Measurements from ENCODE around the gene C16orf96.

The C16orf96 gene

GRCh38 chr16:4608704-4608980 lies 52.5 kb downstream of the C16orf96 start:
- Histone ChIP-seq H3K27me3 (ENCODE audit: control insufficient read depth, insufficient read depth, low read length, poor library complexity, severe bottlenecking) (no peaks in the 10 kb centered on the region), H3K36me3 (ENCODE audit: control insufficient read depth, insufficient read depth, low read length) (no peaks in the 10 kb centered on the region), H3K27ac (ENCODE audit: insufficient read depth, low read depth, low read length, poor library complexity, severe bottlenecking) (no peak overlapping the region), H3K4me3 (ENCODE audit: insufficient read depth, low read depth, low read length) (no peak overlapping the region), H3K4me1 (ENCODE audit: control insufficient read depth, insufficient read depth, low read length) (peaks cover 13% of the 10 kb centered on the region), H3K9me3 (ENCODE audit: control insufficient read depth, low read length) (no peaks in the 10 kb centered on the region)
- 91 to 94% methylated on average over 8 of the region's 8 CpGs for WGBS, 2 experiments

GRCh38 chr16:4609200-4610010 lies 53.3 kb downstream of the C16orf96 start:
- Histone ChIP-seq H3K9me3 (ENCODE audit: control insufficient read depth, low read length) (no peaks in the 10 kb centered on the region), H3K36me3 (ENCODE audit: control insufficient read depth, insufficient read depth, low read length) (no peaks in the 10 kb centered on the region), H3K4me1 (ENCODE audit: control insufficient read depth, insufficient read depth, low read length) (peaks cover 14% of the 10 kb centered on the region), H3K27me3 (ENCODE audit: control insufficient read depth, insufficient read depth, low read length, poor library complexity, severe bottlenecking) (no peaks in the 10 kb centered on the region), H3K27ac (ENCODE audit: insufficient read depth, low read depth, low read length, poor library complexity, severe bottlenecking) (no peak overlapping the region), H3K4me3 (ENCODE audit: insufficient read depth, low read depth, low read length) (no peak overlapping the region)
- whole genome bisulfite sequencing, 2 experiments = 93% methylated on average over 45 of the region's 45 CpGs

GRCh38 chr16:4610011-4611005 lies 54.2 kb downstream of the C16orf96 start:
- 90 to 92% methylated on average over 32 of the region's 32 CpGs for WGBS, 2 experiments

GRCh38 chr16:4611337-4612021 lies 55.3 kb downstream of the C16orf96 start:
- H3K4me1 ChIP-seq (ENCODE audit: control insufficient read depth, insufficient read depth, low read length) = peaks cover 14% of the 10 kb centered on the region
- no peaks in the 10 kb centered on the region for H3K27me3 ChIP-seq (ENCODE audit: control insufficient read depth, insufficient read depth, low read length, poor library complexity, severe bottlenecking)
- 92% methylated on average over 22 of the region's 22 CpGs for WGBS, 2 experiments
- no peak overlapping the region for H3K4me3 ChIP-seq (ENCODE audit: insufficient read depth, low read depth, low read length)
- no peak overlapping the region for H3K27ac ChIP-seq (ENCODE audit: insufficient read depth, low read depth, low read length, poor library complexity, severe bottlenecking)
- no peaks in the 10 kb centered on the region for H3K36me3 ChIP-seq (ENCODE audit: control insufficient read depth, insufficient read depth, low read length)
- H3K9me3 ChIP-seq (ENCODE audit: control insufficient read depth, low read length) = no peaks in the 10 kb centered on the region

More at GRCh38 chr16:4610011-4611005, 54.2 kb downstream of the C16orf96 start:
- no peaks in the 10 kb centered on the region for H3K9me3 ChIP-seq (ENCODE audit: control insufficient read depth, low read length)
- H3K27ac ChIP-seq (ENCODE audit: insufficient read depth, low read depth, low read length, poor library complexity, severe bottlenecking) = no peak overlapping the region
- H3K4me3 ChIP-seq (ENCODE audit: insufficient read depth, low read depth, low read length) = no peak overlapping the region
- no peaks in the 10 kb centered on the region for H3K36me3 ChIP-seq (ENCODE audit: control insufficient read depth, insufficient read depth, low read length)
- H3K27me3 ChIP-seq (ENCODE audit: control insufficient read depth, insufficient read depth, low read length, poor library complexity, severe bottlenecking) = no peaks in the 10 kb centered on the region
- peaks cover 14% of the 10 kb centered on the region for H3K4me1 ChIP-seq (ENCODE audit: control insufficient read depth, insufficient read depth, low read length)

- no peak overlapping the region for H3K4me3 ChIP-seq (ENCODE audit: insufficient read depth, low read depth, low read length)
- no peaks in the 10 kb centered on the region for H3K27me3 ChIP-seq (ENCODE audit: control insufficient read depth, insufficient read depth, low read length, poor library complexity, severe bottlenecking)
- H3K27ac ChIP-seq (ENCODE audit: insufficient read depth, low read depth, low read length, poor library complexity, severe bottlenecking) = no peak overlapping the region
- H3K36me3 ChIP-seq (ENCODE audit: control insufficient read depth, insufficient read depth, low read length) = no peaks in the 10 kb centered on the region
- H3K9me3 ChIP-seq (ENCODE audit: control insufficient read depth, low read length) = no peaks in the 10 kb centered on the region
- H3K4me1 ChIP-seq (ENCODE audit: control insufficient read depth, insufficient read depth, low read length) = peaks cover 19% of the 10 kb centered on the region
- 61% methylated on average over 7 of the region's 7 CpGs for WGBS, 2 experiments
These were observed 56.4 kb downstream of the C16orf96 start for GRCh38 chr16:4612474-4612931.

GRCh38 chr16:4612977-4613635 lies 57.0 kb downstream of the C16orf96 start:
- H3K4me3 ChIP-seq (ENCODE audit: insufficient read depth, low read depth, low read length) = peak overlapping the region; percentile 75
- no peaks in the 10 kb centered on the region for H3K36me3 ChIP-seq (ENCODE audit: control insufficient read depth, insufficient read depth, low read length)
- no peaks in the 10 kb centered on the region for H3K9me3 ChIP-seq (ENCODE audit: control insufficient read depth, low read length)
- 61% methylated on average over 14 of the region's 14 CpGs for WGBS, 2 experiments
- no peaks in the 10 kb centered on the region for H3K27me3 ChIP-seq (ENCODE audit: control insufficient read depth, insufficient read depth, low read length, poor library complexity, severe bottlenecking)
- no peak overlapping the region for H3K27ac ChIP-seq (ENCODE audit: insufficient read depth, low read depth, low read length, poor library complexity, severe bottlenecking)
- H3K4me1 ChIP-seq (ENCODE audit: control insufficient read depth, insufficient read depth, low read length) = peaks cover 19% of the 10 kb centered on the region

- 1 to 2% methylated on average over 92 of the region's 92 CpGs for WGBS, 2 experiments
- Histone ChIP-seq H3K36me3 (ENCODE audit: control insufficient read depth, insufficient read depth, low read length) (no peaks in the 10 kb centered on the region), H3K9me3 (ENCODE audit: control insufficient read depth, low read length) (no peaks in the 10 kb centered on the region), H3K27ac (ENCODE audit: insufficient read depth, low read depth, low read length, poor library complexity, severe bottlenecking) (no peak overlapping the region), H3K27me3 (ENCODE audit: control insufficient read depth, insufficient read depth, low read length, poor library complexity, severe bottlenecking) (no peaks in the 10 kb centered on the region), H3K4me3 (ENCODE audit: insufficient read depth, low read depth, low read length) (peak overlapping the region; percentile 75), H3K4me1 (ENCODE audit: control insufficient read depth, insufficient read depth, low read length) (peaks cover 19% of the 10 kb centered on the region)
These were observed 57.8 kb downstream of the C16orf96 start for GRCh38 chr16:4613636-4614570.

- Histone ChIP-seq H3K36me3 (ENCODE audit: control insufficient read depth, insufficient read depth, low read length) (no peaks in the 10 kb centered on the region), H3K4me1 (ENCODE audit: control insufficient read depth, insufficient read depth, low read length) (peaks cover 19% of the 10 kb centered on the region), H3K27ac (ENCODE audit: insufficient read depth, low read depth, low read length, poor library complexity, severe bottlenecking) (peak within 1 kb of the TSS; percentile 74), H3K4me3 (ENCODE audit: insufficient read depth, low read depth, low read length) (peak within 1 kb of the TSS; percentile 75), H3K9me3 (ENCODE audit: control insufficient read depth, low read length) (no peaks in the 10 kb centered on the region), H3K27me3 (ENCODE audit: control insufficient read depth, insufficient read depth, low read length, poor library complexity, severe bottlenecking) (no peaks in the 10 kb centered on the region)
- WGBS, 2 experiments = 15% methylated on average over 100 of the region's 100 CpGs
These were observed 58.6 kb downstream of the C16orf96 start, which contains the start of gene UBALD1 for GRCh38 chr16:4614571-4615383. Gene UBALD1, minus strand, starts transcription at chr16:4614888. Its CDS starts 91 bp downstream, at chr16:4614797.
